HL-60/S4 (cell line): ENCODE results near the gene TRRAP.

ENCODE experiments used
- in situ Hi-C: fragments of 300-500 bp; cut with MboI; formaldehyde crosslinking; loops from 2 replicates; pipeline ENCODE4 v1.14.3; 2022; ENCODE audit warnings: low sequenced_read_pairs

Gene TRRAP

DNA sequence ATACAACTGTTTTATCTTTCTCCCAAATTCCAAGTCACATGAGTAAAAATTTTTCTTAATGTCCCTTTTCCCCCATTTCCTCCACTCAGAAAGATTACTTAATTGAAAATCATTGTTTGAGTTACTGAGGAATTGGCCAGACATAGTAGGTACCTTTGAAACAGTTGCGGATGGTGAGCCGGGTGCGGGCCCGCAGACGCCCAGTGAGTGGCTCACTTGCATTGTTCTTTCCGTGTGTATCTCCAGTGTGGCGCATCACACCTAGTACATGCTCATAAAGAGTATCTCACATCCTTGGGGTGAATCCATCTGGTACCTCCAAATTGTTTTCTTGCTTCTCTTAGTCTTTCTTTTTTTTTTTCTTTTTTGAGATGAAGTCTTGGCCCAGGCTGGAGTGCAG, 14.3 kb downstream of the TRRAP start:
- in situ Hi-C loops, result no loop called here

DNA sequence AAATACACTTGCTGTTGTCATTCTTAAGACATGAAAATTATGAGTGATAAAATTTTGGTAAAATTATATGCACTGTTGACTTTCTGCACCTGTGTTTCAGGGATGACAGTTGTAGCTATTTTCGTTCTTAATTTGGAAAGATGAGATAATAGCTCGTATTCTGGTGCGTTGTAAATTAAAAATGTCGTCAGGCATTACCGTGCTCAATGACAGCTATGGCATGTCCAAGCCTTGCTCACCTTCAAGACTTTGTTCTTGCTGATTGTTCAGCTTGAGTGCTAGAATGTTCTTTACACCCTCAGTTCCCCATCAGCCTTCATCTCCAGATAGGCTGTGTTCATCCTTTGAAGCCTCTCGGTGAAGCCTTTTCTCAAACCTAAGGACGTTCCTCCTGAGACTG, 21.5 kb downstream of the TRRAP start:
- in situ Hi-C loops, result no loop called here

GRCh38 chr7:98900815-98901214, 22.5 kb downstream of the TRRAP start:
- in situ Hi-C loops, result no loop called here

DNA sequence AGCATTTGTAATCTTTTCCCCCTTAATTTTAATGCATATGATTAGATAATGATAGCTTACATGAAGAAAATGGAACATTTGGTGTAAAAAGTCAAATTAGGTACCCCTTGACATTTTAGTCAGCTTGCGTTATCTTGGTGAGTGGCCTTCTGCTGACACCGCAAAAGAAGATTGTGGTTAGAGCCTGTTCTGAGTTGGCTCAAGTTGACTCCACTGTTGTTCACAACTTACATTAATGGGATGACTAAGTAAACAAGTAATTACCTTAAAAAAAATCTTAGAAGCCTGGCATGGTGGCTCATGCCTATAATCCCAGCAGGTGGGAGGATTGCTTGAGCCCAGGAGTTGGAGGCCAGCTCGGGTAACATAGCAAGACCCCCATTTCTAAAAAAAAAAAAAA, 24.2 kb downstream of the TRRAP start:
- in situ Hi-C loops, result no loop called here

- in situ Hi-C loops, result no loop called here
Observed at GRCh38 chr7:98903246-98903645, 24.9 kb downstream of the TRRAP start.

GRCh38 chr7:98907570-98907969, 29.2 kb downstream of the TRRAP start:
- in situ Hi-C loops, result no loop called here

GRCh38 chr7:98908585-98908984, 30.3 kb downstream of the TRRAP start:
- in situ Hi-C loops, result no loop called here

- in situ Hi-C loops, result no loop called here
Observed at GRCh38 chr7:98909487-98909886, 31.2 kb downstream of the TRRAP start.

DNA sequence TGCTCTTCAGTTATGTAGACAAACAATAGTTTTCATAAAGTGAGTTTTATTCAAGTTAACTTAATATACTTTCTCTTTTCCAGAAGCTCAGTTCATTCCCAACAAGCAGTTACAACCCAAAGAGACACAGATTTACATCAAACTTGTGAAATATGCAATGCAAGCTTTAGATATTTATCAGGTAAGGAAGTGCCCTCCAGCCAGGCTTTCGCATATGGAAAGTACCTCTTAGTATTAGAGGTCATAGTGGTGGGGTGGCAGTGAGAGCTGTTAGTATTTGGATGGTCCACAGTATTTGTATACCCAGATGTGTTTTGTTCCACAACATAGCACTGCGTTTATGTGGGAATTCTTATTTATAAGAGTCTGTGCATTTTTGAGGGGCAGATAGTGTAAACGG, 32.1 kb downstream of the TRRAP start:
- in situ Hi-C loops, result no loop called here

- in situ Hi-C loops, result no loop called here
Observed at GRCh38 chr7:98911916-98912315, 33.6 kb downstream of the TRRAP start.

DNA sequence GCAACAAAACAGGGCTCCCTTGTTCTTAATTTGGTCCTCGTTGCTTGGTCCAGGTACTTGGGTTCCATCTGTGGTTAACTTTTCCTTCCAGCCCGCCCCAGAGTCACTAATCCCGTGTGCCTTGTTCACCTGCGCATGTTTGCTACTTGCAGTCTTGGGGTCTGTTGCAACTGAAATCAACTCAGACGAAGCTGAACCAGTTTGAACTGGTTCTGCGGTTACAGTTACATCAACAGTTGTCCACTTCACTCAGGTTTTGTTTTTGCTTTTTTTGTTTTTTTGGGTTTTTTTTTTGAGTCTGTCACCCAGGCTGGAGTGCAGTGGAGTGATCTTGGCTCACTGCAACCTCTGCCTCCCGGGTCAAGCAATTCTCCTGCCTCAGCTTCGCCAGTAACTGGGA, 34.7 kb downstream of the TRRAP start:
- in situ Hi-C loops, result no loop called here

- in situ Hi-C loops, result no loop called here
Observed at GRCh38 chr7:98913612-98914011, 35.3 kb downstream of the TRRAP start.

- in situ Hi-C loops, result no loop called here
Observed at GRCh38 chr7:98917331-98917730, 39.0 kb downstream of the TRRAP start.

GRCh38 chr7:98921608-98922372, 43.5 kb downstream of the TRRAP start:
- in situ Hi-C loops, result no loop called here

DNA sequence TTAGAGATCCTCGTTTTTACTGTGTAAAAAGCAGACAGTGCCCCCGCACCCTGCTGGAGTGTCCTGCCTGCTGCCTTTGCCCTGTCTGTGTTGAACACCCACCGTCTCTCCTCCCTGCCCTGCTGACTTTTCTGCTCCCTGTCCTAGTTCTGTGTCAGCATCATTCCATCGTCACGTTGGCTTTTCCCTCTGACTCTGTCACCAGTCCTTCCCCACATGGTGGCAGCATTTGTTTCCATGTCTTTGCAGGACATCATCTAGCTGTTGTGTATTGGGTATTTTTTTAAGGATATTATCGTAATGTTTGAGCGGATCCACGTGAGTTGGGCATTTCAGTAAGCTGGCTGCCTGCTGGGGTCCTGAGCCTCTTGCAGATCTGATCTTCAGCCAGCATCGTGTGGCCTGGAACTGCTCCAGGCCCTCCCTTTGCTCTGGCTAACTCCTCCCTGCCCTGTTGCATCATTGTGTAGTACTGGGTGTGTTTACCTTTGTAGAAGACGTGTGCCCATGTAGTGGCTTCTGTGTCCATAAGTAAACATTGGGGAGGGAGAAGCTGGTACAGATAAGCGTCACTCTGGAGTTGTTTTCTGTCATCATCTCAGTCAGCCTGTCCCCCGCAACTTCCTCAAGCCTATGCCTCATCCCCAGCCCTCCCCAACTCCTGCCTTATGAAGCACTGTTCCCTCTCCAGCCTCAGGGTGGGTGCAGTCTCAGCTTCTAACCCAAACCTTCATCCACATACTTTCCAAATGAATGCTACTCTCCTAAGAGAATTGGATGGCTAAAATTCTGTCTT, 44.3 kb downstream of the TRRAP start:
- in situ Hi-C loops, result no loop called here

GRCh38 chr7:98923512-98923911, 45.2 kb downstream of the TRRAP start:
- in situ Hi-C loops, result no loop called here

DNA sequence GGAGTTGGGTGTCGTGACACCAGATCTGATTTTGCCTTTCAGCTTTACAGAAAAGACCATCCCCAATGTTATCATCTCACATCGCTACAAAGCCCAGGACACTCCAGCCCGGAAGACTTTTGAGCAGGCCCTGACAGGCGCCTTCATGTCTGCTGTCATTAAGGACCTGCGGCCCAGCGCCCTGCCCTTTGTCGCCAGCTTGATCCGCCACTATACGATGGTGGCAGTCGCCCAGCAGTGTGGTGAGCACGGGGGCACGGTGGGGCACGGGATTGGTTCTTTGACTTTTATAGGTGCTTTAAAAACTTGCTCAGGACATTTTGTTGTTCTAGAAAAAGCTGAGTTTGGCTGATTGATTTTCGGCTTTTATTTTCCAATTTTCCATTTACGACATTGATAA, 48.8 kb downstream of the TRRAP start:
- in situ Hi-C loops, result no loop called here

DNA sequence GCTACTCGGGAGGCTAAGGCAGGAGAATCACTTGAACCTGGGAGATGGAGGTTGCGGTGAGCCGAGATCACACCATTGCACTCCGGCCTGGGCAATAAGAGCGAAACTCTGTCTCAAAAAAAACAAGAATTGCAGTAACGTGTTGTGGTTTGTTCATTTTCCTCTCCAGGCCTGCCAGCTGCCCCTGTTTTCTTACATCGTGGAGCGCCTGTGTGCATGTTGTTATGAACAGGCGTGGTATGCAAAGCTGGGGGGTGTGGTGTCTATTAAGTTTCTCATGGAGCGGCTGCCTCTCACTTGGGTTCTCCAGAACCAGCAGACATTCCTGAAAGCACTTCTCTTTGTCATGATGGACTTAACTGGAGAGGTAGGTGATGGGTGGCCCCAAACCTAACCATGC, 52.1 kb downstream of the TRRAP start:
- in situ Hi-C loops, result no loop called here

DNA sequence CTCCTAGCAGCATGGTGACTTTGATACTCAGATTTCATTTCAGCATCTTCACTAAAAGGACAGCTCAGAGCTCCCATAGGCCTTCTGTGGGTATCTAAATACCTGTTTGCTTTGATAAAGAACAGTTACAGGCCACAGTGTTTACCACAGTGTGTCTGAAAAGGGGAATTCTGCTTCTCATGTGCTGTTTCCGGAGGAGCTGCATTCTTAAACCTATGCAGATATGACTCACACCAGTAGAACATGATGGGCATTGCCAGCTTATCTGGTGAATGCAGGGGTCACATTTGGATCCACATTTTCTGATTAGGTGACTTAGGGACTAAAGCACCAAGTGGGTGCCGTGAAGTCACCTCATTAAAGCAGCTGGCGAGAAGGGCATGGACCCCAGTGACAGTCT, 52.6 kb downstream of the TRRAP start:
- in situ Hi-C loops, result no loop called here

- in situ Hi-C loops, result no loop called here
Observed at GRCh38 chr7:98933321-98933720, 55.0 kb downstream of the TRRAP start.

DNA sequence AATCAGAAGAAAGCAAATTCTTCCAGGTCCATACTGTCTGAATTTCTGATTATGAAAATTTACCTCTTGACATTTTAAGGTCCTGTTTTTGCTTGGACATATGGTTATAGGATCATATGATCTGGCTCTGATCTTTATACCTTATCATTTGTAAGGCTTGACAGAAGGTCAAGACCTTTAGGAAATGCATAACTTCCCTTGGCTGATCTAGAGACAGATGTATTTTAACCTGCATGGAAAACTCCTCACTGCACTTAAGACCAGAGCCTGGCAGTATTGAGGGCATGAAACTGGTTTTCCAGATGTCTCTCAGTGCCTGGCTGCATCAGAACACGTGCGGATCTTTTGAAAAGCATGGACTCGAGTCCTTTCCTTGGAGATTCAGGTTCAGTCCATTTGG, 55.9 kb downstream of the TRRAP start:
- in situ Hi-C loops, result no loop called here

DNA sequence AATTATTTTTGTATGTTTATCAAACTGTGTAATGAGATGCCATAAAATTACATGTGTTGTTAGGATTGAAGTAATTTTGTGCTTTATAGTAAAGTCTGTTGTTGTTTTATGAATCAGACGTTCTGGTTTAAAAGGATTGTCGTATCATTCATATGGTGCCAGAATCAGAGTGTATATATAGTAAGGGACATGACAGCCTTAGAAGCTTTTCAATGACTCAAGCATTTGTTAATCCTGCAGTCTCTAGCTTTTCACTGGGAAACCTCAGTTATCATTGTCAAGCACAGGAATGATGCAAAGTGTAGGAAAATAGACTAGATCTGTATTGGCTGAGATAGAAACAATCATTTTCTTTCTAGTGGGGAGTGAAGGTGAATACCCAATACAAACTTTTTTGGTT, 57.5 kb downstream of the TRRAP start:
- in situ Hi-C loops, result no loop called here
